ENCODE measurements around the gene CYB561D1.
A peak's percentile ranks its signal among the peaks of the same experiment; 100 is the strongest.

CYB561D1 gene

DNA sequence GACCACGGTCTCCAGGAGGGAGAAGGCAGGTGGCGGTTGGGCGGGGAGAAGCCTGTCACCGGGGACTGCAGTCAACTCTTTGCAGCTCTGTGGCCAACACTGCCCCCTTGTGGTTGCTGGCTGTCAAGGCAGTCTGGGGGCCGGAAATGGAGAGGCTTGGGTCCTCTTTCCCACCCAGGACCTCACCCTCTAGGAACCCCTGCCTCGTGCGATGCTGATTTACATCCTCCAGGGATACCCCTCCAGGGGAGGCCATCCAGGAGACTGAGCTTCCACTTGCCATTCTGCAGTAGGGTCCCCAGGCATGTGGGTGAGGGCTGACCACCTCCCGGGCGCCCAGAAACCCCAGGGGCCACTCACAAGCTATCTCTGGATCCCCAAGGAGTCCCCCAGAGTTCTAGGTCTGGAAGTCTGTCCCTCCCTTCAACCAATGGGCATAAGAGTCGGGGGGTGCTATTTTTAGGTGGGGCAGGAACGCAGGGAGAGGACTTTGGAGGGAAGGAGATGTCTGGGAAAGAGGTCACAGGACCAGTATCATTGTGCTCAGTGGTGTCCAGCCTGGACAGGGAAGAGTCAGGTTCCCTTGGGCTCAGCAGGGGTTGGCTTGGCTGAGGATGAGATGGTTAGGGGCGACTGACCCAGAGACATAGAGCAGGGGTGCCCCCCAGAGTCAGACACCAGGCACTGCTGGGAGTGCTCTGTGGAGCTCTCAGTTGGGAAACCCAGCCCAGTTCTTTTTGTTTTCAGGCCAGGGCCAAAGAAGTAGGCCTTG is 38.7 kb downstream of the CYB561D1 start (continued):
- TF ChIP-seq, protein P1, sequence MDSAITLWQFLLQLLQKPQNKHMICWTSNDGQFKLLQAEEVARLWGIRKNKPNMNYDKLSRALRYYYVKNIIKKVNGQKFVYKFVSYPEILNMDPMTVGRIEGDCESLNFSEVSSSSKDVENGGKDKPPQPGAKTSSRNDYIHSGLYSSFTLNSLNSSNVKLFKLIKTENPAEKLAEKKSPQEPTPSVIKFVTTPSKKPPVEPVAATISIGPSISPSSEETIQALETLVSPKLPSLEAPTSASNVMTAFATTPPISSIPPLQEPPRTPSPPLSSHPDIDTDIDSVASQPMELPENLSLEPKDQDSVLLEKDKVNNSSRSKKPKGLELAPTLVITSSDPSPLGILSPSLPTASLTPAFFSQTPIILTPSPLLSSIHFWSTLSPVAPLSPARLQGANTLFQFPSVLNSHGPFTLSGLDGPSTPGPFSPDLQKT (IDR thresholded peaks at IDR 0.05; ENCODE audit: borderline replicate concordance, low read depth, low read length) = no peak
- peak; percentile 75 for TF ChIP-seq GLIS2 (tag by site-specific recombination; IDR thresholded peaks at IDR 0.05)
- TF ChIP-seq ZBTB21 (tag by site-specific recombination; IDR thresholded peaks at IDR 0.05) = no peak
- no peak for TF ChIP-seq HOXD13 (CRISPR knock-in tag; IDR thresholded peaks at IDR 0.05; ENCODE audit: borderline replicate concordance)
- TF ChIP-seq PRDM10 (tag by site-specific recombination; IDR thresholded peaks at IDR 0.05) = no peak
- no peak for TF ChIP-seq ZNF155 (tag by site-specific recombination; IDR thresholded peaks at IDR 0.05)
- no peak for TF ChIP-seq ZNF223 (tag by site-specific recombination; IDR thresholded peaks at IDR 0.05)
- TF ChIP-seq ZBTB11 (tag by site-specific recombination; conservative IDR thresholded peaks at IDR 0.05; ENCODE audit: low read depth) = 0 out of 2 replicates have a peak, but pooled peaks have one; percentile 9
- TF ChIP-seq ZNF600 (tag by site-specific recombination; IDR thresholded peaks at IDR 0.05) = no peak
- no peak for TF ChIP-seq ZNF830 (tag by site-specific recombination; IDR thresholded peaks at IDR 0.05; ENCODE audit: low read depth)
- no peak for TF ChIP-seq KLF10 (tag by site-specific recombination; IDR thresholded peaks at IDR 0.05)
- TF ChIP-seq ZNF114 (tag by site-specific recombination; IDR thresholded peaks at IDR 0.05) = no peak
- TF ChIP-seq, protein P2, sequence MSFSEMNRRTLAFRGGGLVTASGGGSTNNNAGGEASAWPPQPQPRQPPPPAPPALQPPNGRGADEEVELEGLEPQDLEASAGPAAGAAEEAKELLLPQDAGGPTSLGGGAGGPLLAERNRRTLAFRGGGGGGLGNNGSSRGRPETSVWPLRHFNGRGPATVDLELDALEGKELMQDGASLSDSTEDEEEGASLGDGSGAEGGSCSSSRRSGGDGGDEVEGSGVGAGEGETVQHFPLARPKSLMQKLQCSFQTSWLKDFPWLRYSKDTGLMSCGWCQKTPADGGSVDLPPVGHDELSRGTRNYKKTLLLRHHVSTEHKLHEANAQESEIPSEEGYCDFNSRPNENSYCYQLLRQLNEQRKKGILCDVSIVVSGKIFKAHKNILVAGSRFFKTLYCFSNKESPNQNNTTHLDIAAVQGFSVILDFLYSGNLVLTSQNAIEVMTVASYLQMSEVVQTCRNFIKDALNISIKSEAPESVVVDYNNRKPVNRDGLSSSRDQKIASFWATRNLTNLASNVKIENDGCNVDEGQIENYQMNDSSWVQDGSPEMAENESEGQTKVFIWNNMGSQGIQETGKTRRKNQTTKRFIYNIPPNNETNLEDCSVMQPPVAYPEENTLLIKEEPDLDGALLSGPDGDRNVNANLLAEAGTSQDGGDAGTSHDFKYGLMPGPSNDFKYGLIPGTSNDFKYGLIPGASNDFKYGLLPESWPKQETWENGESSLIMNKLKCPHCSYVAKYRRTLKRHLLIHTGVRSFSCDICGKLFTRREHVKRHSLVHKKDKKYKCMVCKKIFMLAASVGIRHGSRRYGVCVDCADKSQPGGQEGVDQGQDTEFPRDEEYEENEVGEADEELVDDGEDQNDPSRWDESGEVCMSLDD (tag by site-specific recombination; IDR thresholded peaks at IDR 0.05) = peak; percentile 56; the same call in 1 of the 2 replicates
- TF ChIP-seq ZNF16 (tag by site-specific recombination; IDR thresholded peaks at IDR 0.05; ENCODE audit: low read depth) = no peak
- no peak for TF ChIP-seq ZNF10 (tag by site-specific recombination; IDR thresholded peaks at IDR 0.05)
- no peak for TF ChIP-seq ZNF214 (tag by site-specific recombination; IDR thresholded peaks at IDR 0.05; ENCODE audit: borderline replicate concordance)
- peak; percentile 64 for TF ChIP-seq GLIS1 (tag by site-specific recombination; IDR thresholded peaks at IDR 0.05)
- TF ChIP-seq HOXA7 (CRISPR knock-in tag; IDR thresholded peaks at IDR 0.05; ENCODE audit: borderline replicate concordance) = no peak
- no peak for TF ChIP-seq SETDB1 (IDR thresholded peaks at IDR 0.05; ENCODE audit: insufficient read length, low read length)
- TF ChIP-seq REST (tag by site-specific recombination; IDR thresholded peaks at IDR 0.05) = 0 out of 2 replicates have a peak, but pooled peaks have one; percentile 22
- no peak for TF ChIP-seq ZBTB1 (tag by site-specific recombination; IDR thresholded peaks at IDR 0.05)
- TF ChIP-seq ZFP37 (tag by site-specific recombination; IDR thresholded peaks at IDR 0.05) = peak; percentile 28; the same call in 1 of the 2 replicates

All from HEK293 (cell line).